Activated CD4-positive, alpha-beta T cell treated with anti-CD3 and anti-CD28 coated beads, Interleukin-2, amount 10 ng/mL, durations not matched to agents 7 days and 5 days (primary cell): ENCODE results near the gene KLHDC7B. TPM values are rescaled to one million over a fixed set of nuclear protein-coding genes. Genes with fewer than 3 reads are reported as not detected.

ENCODE experiments used
- CTCF ChIA-PET: fragments of 350-600 bp; sonication (Branson Sonifier 250); formaldehyde crosslinking; loops from one replicate; lab custom pipeline; 2021; ENCODE audit warnings: antibody characterized with exemption; lab: Charles Lee
- POLR2A ChIA-PET: fragments of 350-600 bp; sonication (Branson Sonifier 250); formaldehyde crosslinking; loops from one replicate; lab custom pipeline; 2021; ENCODE audit warnings: antibody characterized with exemption; lab: Charles Lee
- DNase-seq: peaks from one replicate; pipeline ENCODE4 v3.0.0-alpha.2; 2020
- H3K27ac Mint-ChIP-seq: one replicate; pipeline ENCODE4 v1.8.0; 2021; ENCODE audit warnings: mild to moderate bottlenecking, moderate library complexity, mixed read lengths
- H3K27me3 Mint-ChIP-seq: one replicate; pipeline ENCODE4 v1.8.0; 2021; ENCODE audit warnings: mixed read lengths
- H3K36me3 Mint-ChIP-seq: one replicate; pipeline ENCODE4 v1.8.0; 2021; ENCODE audit warnings: low read depth, mixed read lengths
- H3K4me1 Mint-ChIP-seq: one replicate; pipeline ENCODE4 v1.8.0; 2021; ENCODE audit warnings: mixed read lengths
- H3K4me3 Mint-ChIP-seq: one replicate; pipeline ENCODE4 v1.8.0; 2021; ENCODE audit warnings: mild to moderate bottlenecking, moderate library complexity, mixed read lengths
- H3K9me3 Mint-ChIP-seq: one replicate; pipeline ENCODE4 v1.8.0; 2021; ENCODE audit warnings: mixed read lengths
- total RNA-seq, 2 experiments: library from RNA; stranded (reverse); gene quantifications; one replicate each; pipeline ENCODE4 v1.2.3, GENCODE V29; 2021

KLHDC7B gene
- total RNA-seq, 2 experiments from 2014 or later, result 15.6 to 16.0 TPM

GRCh38 chr22:50581031-50581949, 35.6 kb downstream of the KLHDC7B start:
- Mint-ChIP-seq H3K4me3 (peak overlapping the region; percentile 88), H3K9me3 (no peaks in the 10 kb centered on the region), H3K36me3 (peaks cover 24% of the 10 kb centered on the region), H3K4me1 (peaks cover 35% of the 10 kb centered on the region), H3K27ac (peak overlapping the region; percentile 92), H3K27me3 (no peaks in the 10 kb centered on the region)
- DNase-seq, result no peak
- ChIA-PET CTCF (interaction anchor here (0.6 to 2.9 kb wide), 9 partner anchors 9 to 305 kb away, joined by 3 to 17 read pairs (median 3); partner anchors contain the start of genes KLHDC7B, SCO2 and SYCE3), POLR2A (interaction anchor here (0.7 kb wide), 1 partner anchor 55 kb away, joined by 6 read pairs; no protein-coding TSS in a partner anchor)

DNA sequence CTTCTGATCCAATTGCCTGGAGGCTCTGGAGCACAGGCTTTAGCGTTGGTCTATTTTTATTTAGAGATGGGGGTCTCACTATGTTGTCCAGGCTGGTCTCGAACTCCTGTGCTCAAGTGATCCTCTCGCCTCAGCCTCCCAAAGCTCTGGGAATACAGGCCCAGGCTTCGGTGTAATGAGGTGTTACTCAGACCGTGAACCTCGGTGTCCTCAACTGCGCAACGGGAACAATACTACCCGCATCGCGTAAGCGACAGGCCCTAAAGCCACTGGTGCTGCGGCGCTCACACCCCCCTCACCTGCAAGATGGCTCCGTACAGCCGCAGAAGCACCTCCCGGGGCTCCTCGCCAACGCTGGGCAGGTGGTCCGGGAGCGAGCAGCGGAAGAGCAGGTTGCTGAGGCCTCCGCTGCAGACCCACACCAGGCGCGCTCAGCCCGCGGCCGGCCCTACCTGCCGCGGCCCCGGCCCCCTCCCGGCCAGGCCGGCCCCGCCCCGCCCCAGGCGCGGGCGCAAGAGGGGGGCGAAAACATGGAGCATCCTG, 36.3 kb downstream of the KLHDC7B start:
- Mint-ChIP-seq H3K4me1 (peaks cover 35% of the 10 kb centered on the region), H3K27ac (peak overlapping the region; percentile 98), H3K27me3 (no peaks in the 10 kb centered on the region), H3K9me3 (no peaks in the 10 kb centered on the region), H3K36me3 (peaks cover 22% of the 10 kb centered on the region), H3K4me3 (peak overlapping the region; percentile 88)
- DNase-seq, result peak; percentile 37
- POLR2A ChIA-PET, result interaction anchor here (0.7 to 1.6 kb wide), 2 partner anchors 56 kb away, joined by 5 to 6 read pairs; no protein-coding TSS in a partner anchor
- CTCF ChIA-PET, result interaction anchor here (1.0 to 2.9 kb wide), 6 partner anchors 9 to 57 kb away, joined by 3 to 17 read pairs (median 6); partner anchors contain the start of genes KLHDC7B, SCO2 and SYCE3

DNA sequence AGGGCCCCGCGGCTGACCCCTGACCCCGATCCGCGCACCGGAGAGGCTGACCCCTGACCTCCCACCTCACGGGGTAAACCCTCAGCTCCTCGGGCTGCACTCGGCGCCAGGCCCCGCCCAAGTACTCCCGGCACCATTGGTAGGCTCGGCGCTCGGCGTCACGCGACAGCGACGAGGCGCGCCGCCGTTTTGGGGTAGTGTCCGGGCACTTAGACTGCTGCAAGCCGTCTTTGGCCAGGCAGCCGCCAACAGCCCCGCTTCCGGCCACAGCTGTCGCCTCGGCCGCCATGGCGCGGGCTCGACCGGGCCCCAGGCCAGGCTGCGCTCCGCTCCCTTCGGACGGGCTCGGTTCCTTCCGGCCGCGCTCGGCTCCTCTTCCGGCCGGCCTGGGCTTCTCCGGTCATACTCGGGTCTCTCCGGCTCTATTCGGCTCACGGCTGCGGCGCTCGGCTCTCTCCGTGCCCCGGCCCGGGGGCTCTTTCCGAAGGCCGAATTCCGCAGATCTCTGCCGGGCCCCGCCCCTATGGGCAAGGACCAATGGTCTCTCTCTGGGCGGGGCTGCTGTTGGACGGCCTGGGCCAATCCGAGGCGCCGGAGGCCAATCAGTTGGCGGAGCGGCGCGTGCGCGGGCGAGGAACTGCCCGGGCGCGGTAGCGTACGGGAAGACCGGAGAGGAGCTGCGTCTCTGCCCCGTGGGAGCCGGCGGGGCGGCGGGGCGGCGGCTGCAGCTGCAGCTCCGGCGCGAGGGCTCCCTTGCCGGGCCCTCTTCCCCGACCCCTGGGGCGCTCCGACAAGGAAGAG, 37.0 kb downstream of the KLHDC7B start, which contains the start of gene CHKB:
TSS of gene CHKB (minus strand) at position 357 of the 801 bp plus-strand sequence. CDS start at position 289, 68 bp downstream.
- Mint-ChIP-seq H3K27me3 (no peaks in the 10 kb centered on the region), H3K4me1 (peaks cover 31% of the 10 kb centered on the region), H3K4me3 (peak within 1 kb of the TSS; percentile 88), H3K27ac (peak within 1 kb of the TSS; percentile 98), H3K36me3 (peaks cover 16% of the 10 kb centered on the region), H3K9me3 (no peaks in the 10 kb centered on the region)
- DNase-seq, result peak; percentile 99
- ChIA-PET CTCF (interaction anchor here (1.6 to 2.9 kb wide), 4 partner anchors 10 to 58 kb away, joined by 5 to 17 read pairs (median 7); partner anchors contain the start of genes SCO2 and SYCE3), POLR2A (interaction anchor here (0.6 to 1.6 kb wide), 2 partner anchors 17 to 57 kb away, joined by 3 to 5 read pairs; no protein-coding TSS in a partner anchor)

GRCh38 chr22:50583294-50583861, 37.7 kb downstream of the KLHDC7B start:
- ChIA-PET CTCF (no interaction called here), POLR2A (interaction anchor here (0.6 to 1.6 kb wide), 2 partner anchors 18 to 57 kb away, joined by 3 to 5 read pairs; no protein-coding TSS in a partner anchor)
- no peak for DNase-seq
- Mint-ChIP-seq H3K4me3 (peak overlapping the region; percentile 88), H3K27ac (peak overlapping the region; percentile 87), H3K27me3 (no peaks in the 10 kb centered on the region), H3K9me3 (no peaks in the 10 kb centered on the region), H3K36me3 (peaks cover 16% of the 10 kb centered on the region), H3K4me1 (peaks cover 31% of the 10 kb centered on the region)

DNA sequence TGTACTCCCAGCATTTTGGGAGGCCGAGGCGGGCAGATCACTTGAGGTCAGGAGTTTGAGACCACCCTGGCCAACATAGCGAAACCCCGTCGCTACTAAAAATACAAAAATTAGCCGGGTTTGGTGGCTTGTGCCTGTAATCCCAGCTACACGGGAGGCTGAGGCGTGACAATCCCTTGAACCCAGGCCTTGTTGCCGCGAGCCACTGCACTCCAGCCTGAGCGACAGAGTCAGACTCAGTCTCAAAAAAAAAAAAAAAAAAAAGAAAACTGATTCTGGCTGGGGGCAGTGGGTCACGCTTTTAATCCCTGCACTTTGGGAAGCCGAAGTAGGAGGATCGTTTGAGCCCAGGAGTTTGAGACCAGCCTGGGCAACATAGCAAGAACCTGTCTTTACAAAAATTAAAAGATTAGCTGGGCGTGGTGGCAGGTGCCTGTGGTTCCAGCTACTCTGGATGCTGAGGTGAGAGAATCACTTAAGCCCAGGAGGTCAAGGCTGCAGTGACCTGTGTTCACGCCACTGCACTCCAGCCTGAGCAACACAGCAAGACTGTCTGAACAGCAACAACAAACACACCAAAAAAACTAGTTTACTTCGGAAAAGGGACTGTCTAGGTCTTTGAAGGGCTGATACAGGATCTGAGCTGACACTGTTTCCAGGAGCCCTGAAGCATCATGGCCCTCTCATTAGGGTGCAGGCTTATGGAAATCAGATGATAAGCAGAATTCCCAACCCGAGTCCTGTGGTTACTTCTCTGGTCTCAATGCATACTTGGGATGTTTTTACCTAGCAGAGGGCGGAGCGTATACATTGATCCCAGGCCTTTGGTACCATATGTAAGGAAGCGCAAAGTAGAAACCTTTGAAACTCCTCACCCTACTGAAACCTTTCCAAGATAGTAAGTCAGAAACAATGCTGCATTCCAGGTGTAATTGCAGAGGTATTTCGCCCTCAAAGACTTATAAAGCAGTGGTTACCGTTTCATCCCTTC, 38.7 kb downstream of the KLHDC7B start:
- H3K27me3 Mint-ChIP-seq, result no peaks in the 10 kb centered on the region
- peaks cover 25% of the 10 kb centered on the region for H3K4me1 Mint-ChIP-seq
- POLR2A ChIA-PET, result no interaction called here

DNA sequence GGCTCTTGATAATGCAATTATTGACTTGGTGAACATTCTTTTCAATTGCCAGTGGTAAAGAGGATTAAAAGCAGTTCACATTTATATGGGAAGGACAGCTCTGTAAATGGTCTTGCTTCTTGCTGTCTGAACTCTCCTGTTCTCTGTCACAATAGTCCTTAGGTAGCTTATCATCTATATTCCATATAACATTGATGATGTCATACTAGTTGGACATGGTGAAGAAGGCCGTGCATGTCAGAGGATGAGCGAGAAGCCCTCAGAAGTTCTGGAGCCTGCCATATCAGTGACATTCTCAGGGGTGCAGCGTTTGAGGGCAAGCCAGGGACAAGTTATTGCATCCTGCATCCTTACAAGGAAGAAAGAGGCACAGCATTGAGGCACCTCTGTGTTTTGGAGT, 39.5 kb downstream of the KLHDC7B start:
- no peak overlapping the region for H3K27ac Mint-ChIP-seq
- H3K36me3 Mint-ChIP-seq, result peaks cover 7% of the 10 kb centered on the region
- CTCF ChIA-PET, result interaction anchor here (0.6 to 1.0 kb wide), 2 partner anchors 22 to 59 kb away, joined by 3 read pairs; partner anchors contain the start of gene SYCE3
- DNase-seq, result no peak
- POLR2A ChIA-PET, result no interaction called here
- no peak overlapping the region for H3K4me3 Mint-ChIP-seq
- H3K27me3 Mint-ChIP-seq, result peaks cover 1% of the 10 kb centered on the region
- H3K9me3 Mint-ChIP-seq, result no peaks in the 10 kb centered on the region
- peaks cover 17% of the 10 kb centered on the region for H3K4me1 Mint-ChIP-seq

More for the DNA sequence above, 38.7 kb downstream of the KLHDC7B start:
- no peaks in the 10 kb centered on the region for H3K9me3 Mint-ChIP-seq
- H3K27ac Mint-ChIP-seq, result no peak overlapping the region
- CTCF ChIA-PET, result interaction anchor here (0.6 to 1.0 kb wide), 2 partner anchors 22 to 58 kb away, joined by 3 read pairs; partner anchors contain the start of gene SYCE3
- H3K36me3 Mint-ChIP-seq, result peaks cover 15% of the 10 kb centered on the region
- H3K4me3 Mint-ChIP-seq, result peak overlapping the region; percentile 88
- no peak for DNase-seq

DNA sequence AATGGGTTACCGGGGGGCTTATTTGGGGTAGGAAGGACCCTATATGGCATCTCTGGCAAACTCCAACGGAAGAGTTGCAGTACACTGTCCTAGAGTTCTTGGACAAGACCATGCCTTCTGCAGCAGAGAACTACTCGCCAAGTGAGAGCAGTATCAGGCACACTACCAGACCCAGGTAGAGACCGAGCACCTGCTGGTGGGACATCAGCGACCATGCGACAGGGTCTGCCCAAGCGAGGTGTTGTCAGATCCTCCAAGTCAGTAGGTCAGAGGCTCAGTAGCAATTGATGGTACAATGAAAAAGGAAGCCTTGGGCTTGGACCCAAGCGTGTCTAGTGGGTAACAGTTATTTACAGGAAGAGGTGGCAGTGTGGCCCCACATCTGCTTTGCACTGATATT, 40.1 kb downstream of the KLHDC7B start:
- no peak for DNase-seq
- CTCF ChIA-PET, result interaction anchor here (1.0 kb wide), 1 partner anchor 60 kb away, joined by 3 read pairs; no protein-coding TSS in a partner anchor
- H3K9me3 Mint-ChIP-seq, result no peaks in the 10 kb centered on the region
- peaks cover 1% of the 10 kb centered on the region for H3K27me3 Mint-ChIP-seq
- H3K4me3 Mint-ChIP-seq, result no peak overlapping the region
- peaks cover 13% of the 10 kb centered on the region for H3K4me1 Mint-ChIP-seq
- peaks cover 3% of the 10 kb centered on the region for H3K36me3 Mint-ChIP-seq
- no peak overlapping the region for H3K27ac Mint-ChIP-seq
- POLR2A ChIA-PET, result no interaction called here

GRCh38 chr22:50586416-50586815, 40.7 kb downstream of the KLHDC7B start:
- Mint-ChIP-seq H3K9me3 (no peaks in the 10 kb centered on the region), H3K27ac (no peak overlapping the region), H3K36me3 (peaks cover 1% of the 10 kb centered on the region), H3K4me1 (peaks cover 10% of the 10 kb centered on the region), H3K27me3 (peaks cover 1% of the 10 kb centered on the region), H3K4me3 (no peak overlapping the region)
- no peak for DNase-seq
- POLR2A ChIA-PET, result no interaction called here
- CTCF ChIA-PET, result no interaction called here

DNA sequence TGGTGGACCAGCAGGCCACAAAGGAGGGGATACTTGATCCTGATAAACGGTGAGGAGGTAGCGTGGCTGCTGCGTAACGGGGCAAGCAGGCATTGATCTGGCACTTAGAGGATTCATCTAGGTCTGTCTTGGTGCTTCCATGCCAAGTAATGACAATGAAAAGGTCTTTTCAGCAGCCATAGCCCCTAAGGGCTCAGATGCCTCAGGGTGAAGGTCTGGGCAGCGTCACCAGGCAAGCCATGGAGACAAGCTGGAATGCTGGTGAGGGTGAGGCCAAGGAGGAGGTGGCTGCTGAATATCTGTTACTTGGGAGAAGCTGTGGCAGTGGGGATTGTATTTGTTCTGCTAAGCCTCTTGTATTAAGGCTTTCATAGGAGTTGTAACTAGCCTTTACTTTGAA, 41.7 kb downstream of the KLHDC7B start:
- peaks cover 3% of the 10 kb centered on the region for H3K36me3 Mint-ChIP-seq
- H3K27ac Mint-ChIP-seq, result no peak overlapping the region
- no peak for DNase-seq
- H3K4me1 Mint-ChIP-seq, result peaks cover 7% of the 10 kb centered on the region
- ChIA-PET POLR2A (no interaction called here), CTCF (interaction anchor here (1.3 kb wide), 1 partner anchor 61 kb away, joined by 3 read pairs; no protein-coding TSS in a partner anchor)
- H3K4me3 Mint-ChIP-seq, result no peak overlapping the region
- no peaks in the 10 kb centered on the region for H3K9me3 Mint-ChIP-seq
- peaks cover 1% of the 10 kb centered on the region for H3K27me3 Mint-ChIP-seq

DNA sequence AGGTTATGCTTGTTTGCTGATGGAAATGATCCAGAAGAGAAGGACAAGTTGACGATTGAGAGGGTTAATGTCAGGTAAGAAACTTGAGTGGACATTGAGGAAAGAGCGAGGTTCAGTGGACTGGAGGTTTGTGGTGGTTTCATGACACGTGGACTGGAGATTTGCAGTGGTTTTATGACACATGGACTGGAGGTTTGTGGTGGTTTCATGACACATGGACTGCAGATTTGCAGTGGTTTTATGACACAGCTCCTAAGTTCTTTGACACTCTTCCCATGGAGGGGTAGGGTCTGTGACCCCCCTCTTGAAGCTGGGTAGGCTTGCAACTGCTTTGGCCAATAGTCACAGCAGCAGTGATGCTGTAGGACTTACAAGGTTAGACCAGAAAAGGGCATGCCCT, 49.5 kb downstream of the KLHDC7B start:
- Mint-ChIP-seq H3K4me3 (no peak overlapping the region), H3K4me1 (peaks cover 5% of the 10 kb centered on the region), H3K27me3 (peaks cover 12% of the 10 kb centered on the region), H3K36me3 (peaks cover 8% of the 10 kb centered on the region), H3K27ac (no peak overlapping the region), H3K9me3 (no peaks in the 10 kb centered on the region)
- CTCF ChIA-PET, result interaction anchor here (0.6 kb wide), 1 partner anchor 199 kb away, joined by 3 read pairs; no protein-coding TSS in a partner anchor
- POLR2A ChIA-PET, result no interaction called here
- DNase-seq, result no peak

DNA sequence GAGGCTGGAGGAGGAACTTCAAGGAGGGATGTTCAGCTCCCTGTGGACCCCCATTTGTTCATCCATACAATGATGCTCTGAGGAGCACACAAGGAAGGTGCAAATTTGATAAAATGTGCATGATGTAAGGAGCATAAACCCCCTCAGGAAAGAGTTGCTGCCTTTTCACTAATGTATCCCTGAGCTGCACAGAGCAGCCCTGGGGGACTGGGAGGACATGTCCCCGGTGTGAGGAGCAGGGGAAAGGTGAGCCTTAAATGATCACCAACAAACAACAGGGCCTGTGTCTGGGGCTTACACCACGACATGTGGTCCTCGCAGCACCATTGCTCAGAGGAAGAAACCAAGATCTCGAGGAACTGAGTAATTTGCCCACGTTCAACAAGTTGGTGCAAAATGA, 51.4 kb downstream of the KLHDC7B start:
- Mint-ChIP-seq H3K36me3 (peaks cover 9% of the 10 kb centered on the region), H3K9me3 (no peaks in the 10 kb centered on the region), H3K4me3 (no peak overlapping the region), H3K4me1 (peaks cover 10% of the 10 kb centered on the region), H3K27me3 (peaks cover 19% of the 10 kb centered on the region), H3K27ac (no peak overlapping the region)
- CTCF ChIA-PET, result no interaction called here
- DNase-seq, result no peak
- POLR2A ChIA-PET, result no interaction called here
